Astrocyte of the cerebellum (primary cell): ENCODE results near the gene PLPP1.

Experiments used
- DNase-seq: peaks from one replicate; pipeline ENCODE4 v3.0.0-alpha.2; 2011; ENCODE audit warnings: low read depth
- H3K4me3 ChIP-seq: 2 replicates; pipeline ENCODE4 v1.5.1; 2011; ENCODE audit warnings: mild to moderate bottlenecking, low read depth, low read length, moderate library complexity
- in situ Hi-C: cut with HindIII; loops from 2 replicates; pipeline ENCODE4 v1.10.0; 2017; ENCODE audit warnings: low sequenced_read_pairs
- TF ChIP-seq, protein P1 (sequence below): IDR thresholded peaks from 2 replicates; pipeline ENCODE4 v1.5.1; 2012; ENCODE audit warnings: low read length, low read depth, moderate library complexity, mild to moderate bottlenecking; ENCODE audit errors: missing control alignments

PLPP1 gene

DNA sequence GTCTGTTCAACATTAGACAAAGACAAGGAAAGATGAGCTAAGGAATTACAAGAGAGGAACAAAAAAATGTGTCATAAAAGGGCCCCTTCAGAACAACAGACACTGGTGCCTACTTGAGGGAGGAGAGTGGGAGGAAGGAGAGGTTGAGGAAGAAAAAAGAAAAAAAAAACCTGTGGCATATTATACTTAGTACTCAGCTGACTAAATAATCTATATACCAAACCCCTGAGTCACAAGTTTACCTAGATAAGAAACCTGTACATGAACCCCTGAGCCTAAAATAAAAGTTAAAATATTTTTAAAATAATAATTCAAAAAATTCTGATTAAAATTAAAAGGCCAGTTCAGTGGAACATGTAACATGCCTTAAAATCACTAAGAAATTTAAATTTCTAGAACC lies 119.7 kb downstream of the PLPP1 start:
- in situ Hi-C loops = no loop called here
- H3K4me3 ChIP-seq = no peak overlapping the region
- DNase-seq = no peak
- TF ChIP-seq, protein P1, sequence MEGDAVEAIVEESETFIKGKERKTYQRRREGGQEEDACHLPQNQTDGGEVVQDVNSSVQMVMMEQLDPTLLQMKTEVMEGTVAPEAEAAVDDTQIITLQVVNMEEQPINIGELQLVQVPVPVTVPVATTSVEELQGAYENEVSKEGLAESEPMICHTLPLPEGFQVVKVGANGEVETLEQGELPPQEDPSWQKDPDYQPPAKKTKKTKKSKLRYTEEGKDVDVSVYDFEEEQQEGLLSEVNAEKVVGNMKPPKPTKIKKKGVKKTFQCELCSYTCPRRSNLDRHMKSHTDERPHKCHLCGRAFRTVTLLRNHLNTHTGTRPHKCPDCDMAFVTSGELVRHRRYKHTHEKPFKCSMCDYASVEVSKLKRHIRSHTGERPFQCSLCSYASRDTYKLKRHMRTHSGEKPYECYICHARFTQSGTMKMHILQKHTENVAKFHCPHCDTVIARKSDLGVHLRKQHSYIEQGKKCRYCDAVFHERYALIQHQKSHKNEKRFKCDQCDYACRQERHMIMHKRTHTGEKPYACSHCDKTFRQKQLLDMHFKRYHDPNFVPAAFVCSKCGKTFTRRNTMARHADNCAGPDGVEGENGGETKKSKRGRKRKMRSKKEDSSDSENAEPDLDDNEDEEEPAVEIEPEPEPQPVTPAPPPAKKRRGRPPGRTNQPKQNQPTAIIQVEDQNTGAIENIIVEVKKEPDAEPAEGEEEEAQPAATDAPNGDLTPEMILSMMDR = no peak

DNA sequence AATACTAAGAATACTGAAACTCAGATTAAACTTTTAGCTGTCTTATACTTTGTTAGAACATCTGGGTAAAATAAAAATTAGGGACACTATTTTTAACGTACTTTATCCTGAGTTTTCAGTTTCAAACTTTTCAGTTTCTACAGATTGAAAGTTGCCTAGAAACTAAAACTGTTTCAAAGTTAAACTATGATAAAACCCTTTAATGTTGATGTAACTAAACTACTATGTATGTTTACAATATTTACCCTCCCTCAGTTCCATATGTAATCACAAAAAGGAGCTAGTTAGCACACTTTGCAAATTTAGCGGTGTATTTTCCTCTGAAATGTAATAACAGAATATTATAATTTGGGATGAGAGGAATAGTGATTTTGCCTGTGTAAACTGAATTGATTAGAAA lies 121.1 kb downstream of the PLPP1 start:
- DNase-seq = no peak
- TF ChIP-seq, protein P1 = no peak
- in situ Hi-C loops = no loop called here

DNA sequence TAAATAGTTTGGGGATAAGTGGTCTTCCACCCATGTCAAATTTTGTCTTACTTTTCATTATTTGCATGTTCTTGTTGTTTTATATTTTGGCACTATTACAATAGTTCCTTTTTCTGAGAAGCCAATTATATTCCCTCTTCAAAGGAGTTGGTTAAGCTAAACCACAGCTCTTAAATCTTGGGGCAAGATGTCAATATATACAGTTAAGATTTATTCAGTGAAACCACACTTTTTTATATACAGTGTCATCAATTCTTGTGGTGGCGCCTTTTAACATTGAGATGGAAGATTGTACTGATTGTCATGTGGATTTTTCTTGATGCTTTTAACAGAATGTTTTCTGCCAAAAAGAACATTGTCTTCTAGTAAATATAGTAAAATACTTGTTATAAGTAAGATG lies 122.9 kb downstream of the PLPP1 start:
- DNase-seq = no peak
- TF ChIP-seq, protein P1 = no peak
- in situ Hi-C loops = no loop called here
- no peak overlapping the region for H3K4me3 ChIP-seq

More for the DNA sequence above, 121.1 kb downstream of the PLPP1 start:
- H3K4me3 ChIP-seq = no peak overlapping the region

DNA sequence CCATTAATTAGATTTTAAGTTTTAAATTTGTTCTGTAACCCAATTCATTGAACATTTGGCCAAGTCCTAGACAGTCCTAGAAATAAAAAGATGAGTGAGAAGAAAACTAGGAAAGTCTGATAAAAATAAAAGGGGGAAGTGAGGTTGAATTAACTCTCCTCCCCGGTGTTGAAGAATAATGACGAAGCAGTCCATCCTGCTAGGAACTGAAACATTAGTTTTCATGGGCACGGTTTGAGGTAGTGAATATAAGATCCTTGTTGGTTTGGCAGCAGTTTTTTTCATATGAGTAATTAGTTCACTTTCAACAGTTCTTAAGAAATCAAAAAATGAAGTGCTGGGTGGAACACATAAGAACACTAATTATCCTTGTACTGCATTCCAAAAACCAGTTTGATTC lies 123.9 kb downstream of the PLPP1 start:
- no peak overlapping the region for H3K4me3 ChIP-seq
- in situ Hi-C loops = no loop called here
- TF ChIP-seq, protein P1 = no peak
- no peak for DNase-seq

DNA sequence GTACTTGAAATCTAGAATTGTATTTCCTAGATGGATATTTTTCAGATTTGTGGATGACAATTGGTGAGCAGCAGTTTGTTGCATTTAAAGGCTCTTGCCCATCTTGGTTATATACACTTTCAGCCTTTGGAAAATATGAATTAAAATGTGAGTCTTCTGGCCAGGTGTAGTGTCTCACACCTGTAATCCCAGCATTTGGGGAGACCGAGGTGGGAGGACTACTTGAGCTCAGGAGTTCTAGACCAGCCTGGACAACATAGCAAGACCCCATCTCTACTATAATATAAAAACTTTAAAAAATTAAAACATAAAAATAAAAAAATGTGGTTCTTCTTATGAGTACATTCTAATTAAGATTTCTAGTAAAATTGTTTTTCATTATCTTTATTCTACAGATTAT lies 125.0 kb downstream of the PLPP1 start:
- TF ChIP-seq, protein P1 = no peak
- H3K4me3 ChIP-seq = no peak overlapping the region
- in situ Hi-C loops = loop anchor here (10.0 kb wide), 1 partner anchor 295 kb away; no protein-coding TSS in a partner anchor
- no peak for DNase-seq

DNA sequence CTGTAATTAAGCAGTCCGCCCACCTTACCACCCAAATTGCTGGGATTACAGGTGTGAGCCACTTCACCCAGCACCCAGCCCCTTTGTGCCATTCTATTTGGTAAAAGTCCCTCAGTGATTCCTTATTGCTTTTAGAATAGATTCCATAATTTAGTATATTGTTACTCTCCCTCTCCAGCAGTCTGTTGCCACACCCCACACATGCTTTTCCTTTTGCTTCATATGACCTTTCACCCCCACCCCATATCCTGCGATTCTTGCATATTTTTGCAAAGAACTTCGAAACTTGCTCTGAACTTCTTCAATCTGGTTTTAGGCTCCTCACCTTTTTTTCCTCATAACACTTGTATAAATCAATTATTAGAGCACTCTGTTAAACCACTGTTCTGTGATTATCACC lies 126.8 kb downstream of the PLPP1 start:
- H3K4me3 ChIP-seq = no peak overlapping the region
- in situ Hi-C loops = loop anchor here (10.0 kb wide), 1 partner anchor 297 kb away; no protein-coding TSS in a partner anchor
- no peak for DNase-seq
- TF ChIP-seq, protein P1 = no peak
